Endothelial cell of umbilical vein (primary cell): ENCODE data around the gene IRF2BP2. TPM values are rescaled to one million over a fixed set of nuclear protein-coding genes. Genes with fewer than 3 reads are reported as not detected.

Experiments used
- BruUV-seq: library from RNA; stranded (reverse); fragments of 400-500 nt; replicated peaks from 2 replicates; lab custom pipeline; 2021; lab: Mats Ljungman, UMichigan
- CTCF ChIA-PET: fragments of 300-600, 350-600 bp; sonication (Branson Sonifier 250); formaldehyde crosslinking; loops from one replicate; lab custom pipeline; 2021; ENCODE audit warnings: antibody characterized with exemption, inconsistent platforms; lab: Charles Lee
- POLR2A ChIA-PET: fragments of 300-600, 350-600 bp; sonication (Branson Sonifier 250); formaldehyde crosslinking; loops from one replicate; lab custom pipeline; 2021; ENCODE audit warnings: antibody characterized with exemption, inconsistent platforms; lab: Charles Lee
- DNase-seq: peaks from one replicate; pipeline ENCODE4 v3.0.0-alpha.2; 2011; ENCODE audit warnings: low read depth, low spot score
- FAIRE-seq: peaks from 2 replicates; lab custom pipeline; 2011; peaks lifted over from hg19 to GRCh38; lab: Jason Lieb, UNC
- H2AFZ ChIP-seq: 2 replicates; pipeline ENCODE4 v1.6.0; 2012; ENCODE audit warnings: low read depth, low read length, control low read depth, inconsistent platforms
- H3K27ac ChIP-seq: 2 replicates; pipeline ENCODE4 v1.5.1; 2011; ENCODE audit warnings: low read depth, mild to moderate bottlenecking, control low read depth, low read length, moderate library complexity; ENCODE audit not compliant: insufficient read depth
- H3K27me3 ChIP-seq, 2 experiments: 2 replicates each; pipeline versions ENCODE4 v1.6.0 to v1.6.1; 2011; ENCODE audit warnings: low read length in 2 of 2, mixed read lengths in 1 of 2; ENCODE audit not compliant: control insufficient read depth in 2 of 2, insufficient read depth in 2 of 2
- H3K36me3 ChIP-seq, 2 experiments: 2 replicates in 1 of 2; 3 replicates in 1 of 2; pipeline ENCODE4 v1.5.1; 2011; ENCODE audit warnings: low read length in 2 of 2, mild to moderate bottlenecking in 1 of 2, moderate library complexity in 1 of 2; ENCODE audit not compliant: control insufficient read depth in 2 of 2, insufficient read depth in 2 of 2; ENCODE audit errors: extremely low read depth in 1 of 2
- H3K4me1 ChIP-seq: 3 replicates; pipeline ENCODE4 v1.5.1; 2011; ENCODE audit warnings: mild to moderate bottlenecking, low read length; ENCODE audit not compliant: control insufficient read depth, insufficient read depth; ENCODE audit errors: extremely low read depth
- H3K4me2 ChIP-seq: 2 replicates; pipeline ENCODE4 v1.6.1; 2011; ENCODE audit warnings: low read length, control low read depth, mixed read lengths; ENCODE audit not compliant: insufficient read depth
- H3K4me3 ChIP-seq, 3 experiments: fragments of 200-600 bp in 1 of 3; sonication (generic), shearing (Covaris generic) in 1 of 3; replicated peaks in 1 of 3; 2 replicates each; pipeline ENCODE4 v1.5.1; 2011 to 2016; ENCODE audit warnings: control low read depth in 3 of 3, low read length in 3 of 3, mild to moderate bottlenecking in 2 of 3, inconsistent platforms in 1 of 3, low read depth in 1 of 3, moderate library complexity in 1 of 3; ENCODE audit not compliant: insufficient read depth in 1 of 3
- H3K79me2 ChIP-seq: 2 replicates; pipeline ENCODE4 v1.6.0; 2012; ENCODE audit warnings: low read length, inconsistent platforms; ENCODE audit not compliant: control insufficient read depth, insufficient read depth
- H3K9ac ChIP-seq: replicated peaks from 2 replicates; pipeline ENCODE3; 2011; ENCODE audit warnings: low read length, control low read depth; ENCODE audit not compliant: insufficient read depth; ENCODE audit errors: extremely low read depth
- H3K9me1 ChIP-seq: replicated peaks from 3 replicates; pipeline ENCODE4 v1.6.0; 2011; ENCODE audit warnings: mild to moderate bottlenecking, low read length; ENCODE audit not compliant: control insufficient read depth, insufficient read depth; ENCODE audit errors: extremely low read depth
- H3K9me3 ChIP-seq: replicated peaks from 2 replicates; pipeline ENCODE4 v1.5.1; 2012; ENCODE audit warnings: low read length, inconsistent platforms; ENCODE audit not compliant: control insufficient read depth, insufficient read depth
- H4K20me1 ChIP-seq: replicated peaks from 2 replicates; pipeline ENCODE3; 2011; ENCODE audit warnings: mild to moderate bottlenecking, low read length; ENCODE audit not compliant: control insufficient read depth, insufficient read depth; ENCODE audit errors: extremely low read depth
- CTCF ChIP-seq, 2 donors: IDR thresholded peaks; 1 replicate in 1 of 2; 2 replicates in 1 of 2; pipeline ENCODE4 v1.5.1; 2011; ENCODE audit warnings: low read length in 2 of 2, mild to moderate bottlenecking in 2 of 2, moderate library complexity in 2 of 2, control low read depth in 1 of 2, inconsistent platforms in 1 of 2, low read depth in 1 of 2; ENCODE audit not compliant: insufficient read depth in 1 of 2; ENCODE audit errors: extremely low read depth in 1 of 2
- EZH2 ChIP-seq: IDR thresholded peaks from 2 replicates; pipeline ENCODE4 v1.6.1; 2012; ENCODE audit warnings: borderline replicate concordance, low read depth, mild to moderate bottlenecking, moderate library complexity, low read length, inconsistent platforms; ENCODE audit not compliant: severe bottlenecking
- FOS ChIP-seq: IDR thresholded peaks from 2 replicates; pipeline ENCODE4 v1.6.1; 2011; ENCODE audit warnings: mild to moderate bottlenecking, low read length, moderate library complexity, borderline replicate concordance; ENCODE audit not compliant: insufficient read depth
- GATA2 ChIP-seq: IDR thresholded peaks from 2 replicates; pipeline ENCODE4 v1.7.0; 2011; ENCODE audit warnings: low read depth, mild to moderate bottlenecking, moderate library complexity, mixed read lengths, low read length; ENCODE audit not compliant: insufficient read length, insufficient read depth
- JUN ChIP-seq: IDR thresholded peaks from 2 replicates; pipeline ENCODE4 v1.6.1; 2011; ENCODE audit warnings: borderline replicate concordance, low read depth; ENCODE audit not compliant: insufficient read length, insufficient read depth
- MAX ChIP-seq: IDR thresholded peaks from 2 replicates; pipeline ENCODE4 v1.6.1; 2011; ENCODE audit not compliant: insufficient read depth, insufficient read length
- MYC ChIP-seq: IDR thresholded peaks from one replicate; pipeline ENCODE4 v1.6.1; 2011; ENCODE audit warnings: mild to moderate bottlenecking, low read depth, low read length
- POLR2A ChIP-seq: IDR thresholded peaks from 2 replicates; pipeline ENCODE4 v1.6.1; 2012; ENCODE audit warnings: low read depth, mild to moderate bottlenecking, control low read depth, low read length
- POLR2AphosphoS5 ChIP-seq: IDR thresholded peaks from 2 replicates; pipeline ENCODE4 v1.6.1; 2012; ENCODE audit warnings: low read depth, mild to moderate bottlenecking, control low read depth, low read length, moderate library complexity; ENCODE audit not compliant: insufficient read depth
- dilution Hi-C: fragments of 300-500 bp; cut with MboI; formaldehyde crosslinking; loops from one replicate; pipeline ENCODE4 v1.15.0; 2019; ENCODE audit warnings: low sequenced_read_pairs; ENCODE audit not compliant: extremely low pct_ligation_motif_present
- intact Hi-C: fragments of 100-400 bp; cut with micrococcal nuclease; formaldehyde crosslinking; loops from one replicate; pipeline ENCODE4 v1.10.0; 2022
- polyA plus RNA-seq, 4 experiments: library from polyadenylated mRNA; depleted of rRNA in 3 of 4; stranded (reverse) in 3 of 4; unstranded in 1 of 4; fragments of >200 nt; gene quantifications; 2 replicates each; pipeline versions ENCODE4 v1.2.1 to v1.2.3, GENCODE V29; 2011 to 2012; ENCODE audit warnings: missing spikeins in 1 of 4
- total RNA-seq: library from RNA; stranded (reverse); gene quantifications from 2 replicates; pipeline ENCODE4 v1.2.3, GENCODE V29; 2021

Gene IRF2BP2
- total and polyA plus RNA-seq, 2 donors (not counting 3 experiments of a cell fraction or from before 2014, with no cell fraction given): 66.6 to 109 TPM

GRCh38 chr1:234589064-234589800 is 20.7 kb downstream of the IRF2BP2 start:
- H3K4me3 ChIP-seq: no peak overlapping the region
- H3K9me1 ChIP-seq: no peaks in the 10 kb centered on the region
- no peak for FAIRE-seq
- H3K36me3 ChIP-seq: no peaks in the 10 kb centered on the region
- ChIA-PET CTCF (interaction anchor here (1.1 kb wide), 1 partner anchor 90 kb away, joined by 3 read pairs; no protein-coding TSS in a partner anchor), POLR2A (no interaction called here)
- H3K27me3 ChIP-seq: peaks cover 0 to 5% of the 10 kb centered on the region in 2 experiments
- no TSS peak for BruUV-seq
- no peaks in the 10 kb centered on the region for H3K9me3 ChIP-seq
- H3K79me2 ChIP-seq: no peaks in the 10 kb centered on the region
- no peaks in the 10 kb centered on the region for H4K20me1 ChIP-seq
- intact Hi-C loops (no loop called here), dilution Hi-C loops (no loop called here)
- H3K4me1 ChIP-seq: no peaks in the 10 kb centered on the region
- DNase-seq: no peak
- H3K27ac ChIP-seq: no peak overlapping the region
- no peak overlapping the region for H2AFZ ChIP-seq
- H3K4me2 ChIP-seq: no peak overlapping the region
- H3K9ac ChIP-seq: no peak overlapping the region
- no peak for TF ChIP-seq EZH2
- TF ChIP-seq JUN: no peak
- no peak for TF ChIP-seq MYC
- TF ChIP-seq FOS: no peak
- TF ChIP-seq POLR2A: no peak
- TF ChIP-seq POLR2AphosphoS5: no peak
- no peak for TF ChIP-seq CTCF (IDR thresholded peaks at IDR 0.05; ENCODE audit: extremely low read depth in 1 of 2, insufficient read depth in 1 of 2, low read depth in 1 of 2, low read length in 2 of 2)
- no peak for TF ChIP-seq MAX
- TF ChIP-seq GATA2: no peak
